Globus pallidus (tissue), 1 donor: ENCODE data around the gene TRPM1.
A peak's percentile ranks its signal among the peaks of the same experiment; 100 is the strongest.

ENCODE experiments used
- DNase-seq: peaks from one replicate; pipeline ENCODE4 v3.0.0-alpha.2; 2015; ENCODE audit warnings: low spot score

TRPM1 gene

DNA sequence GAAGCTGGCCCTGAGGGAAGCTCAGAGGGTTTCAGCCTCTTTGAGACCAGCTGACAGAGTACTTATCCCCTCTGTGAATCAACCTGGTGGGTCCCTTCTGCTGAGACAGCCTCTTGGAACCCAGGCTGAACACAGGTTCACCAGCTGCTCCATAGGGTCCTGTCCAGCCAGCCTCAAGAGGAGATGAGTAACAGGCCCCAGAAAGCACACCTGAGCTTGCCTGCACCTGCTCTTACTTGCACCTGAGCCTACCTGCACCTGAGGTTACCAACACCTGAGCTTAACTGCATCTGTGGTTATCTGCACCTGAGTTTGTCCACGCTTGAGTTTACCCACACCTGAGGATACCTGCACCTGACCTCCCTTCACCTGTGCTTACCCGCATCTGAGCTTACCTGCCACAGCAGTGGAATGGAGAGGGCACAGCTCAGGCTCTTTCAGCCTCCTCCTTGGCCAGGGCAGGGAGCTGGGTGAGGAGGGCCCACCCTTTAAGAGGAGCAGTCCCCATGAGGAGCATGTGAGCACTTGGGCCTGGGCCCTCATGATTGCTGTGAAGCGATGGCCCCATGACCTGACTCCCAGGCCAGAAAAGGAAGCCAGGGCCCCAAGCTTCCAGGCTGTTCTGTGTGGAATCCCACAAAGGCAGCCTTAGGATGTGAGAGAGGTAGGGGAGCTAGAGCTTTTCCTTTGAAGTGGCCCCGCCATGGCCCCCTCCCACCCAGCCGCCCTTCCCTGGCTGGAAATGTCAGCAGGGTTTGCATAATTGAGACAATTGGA, at the start of gene TRPM1:
Gene TRPM1 (minus strand): TSS at position 464 of the 777 bp plus-strand sequence. CDS start 20,370 bp downstream, outside the sequence.
- DNase-seq = peak; percentile 46

GRCh38 chr15:31150732-31151231, 49.3 kb upstream of the TRPM1 start:
- DNase-seq = no peak

DNA sequence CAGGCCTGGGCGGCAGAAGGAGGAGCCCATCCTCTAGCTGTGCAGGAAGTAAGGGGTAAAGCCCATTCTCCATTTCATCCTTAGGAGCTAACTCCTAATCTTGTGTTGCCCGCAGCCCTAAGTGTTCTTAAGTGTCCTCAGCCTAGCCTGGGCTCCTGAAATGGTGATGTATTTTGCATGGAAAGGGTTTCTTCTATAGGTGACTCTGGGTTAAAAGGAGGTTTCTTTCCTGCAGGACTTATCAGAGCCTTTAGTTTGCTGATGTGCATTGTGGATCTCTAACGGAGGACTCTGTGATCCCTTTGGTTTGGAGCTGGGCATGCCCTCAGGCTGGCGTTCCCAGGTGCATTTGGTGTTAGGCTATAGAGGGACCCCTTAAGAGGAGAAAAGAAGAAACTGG, 48.5 kb upstream of the TRPM1 start:
- DNase-seq = no peak

- no peak for DNase-seq
Observed at GRCh38 chr15:31149088-31149505, 47.6 kb upstream of the TRPM1 start.

- DNase-seq = no peak
Observed at GRCh38 chr15:31148297-31149087, 47.0 kb upstream of the TRPM1 start.

- DNase-seq = no peak
Observed at GRCh38 chr15:31147944-31148296, 46.4 kb upstream of the TRPM1 start.

- DNase-seq = no peak
Observed at GRCh38 chr15:31147456-31147855, 45.9 kb upstream of the TRPM1 start.

- DNase-seq = no peak
Observed at GRCh38 chr15:31145271-31145911, 43.9 kb upstream of the TRPM1 start.

GRCh38 chr15:31141792-31142191, 40.3 kb upstream of the TRPM1 start:
- no peak for DNase-seq

DNA sequence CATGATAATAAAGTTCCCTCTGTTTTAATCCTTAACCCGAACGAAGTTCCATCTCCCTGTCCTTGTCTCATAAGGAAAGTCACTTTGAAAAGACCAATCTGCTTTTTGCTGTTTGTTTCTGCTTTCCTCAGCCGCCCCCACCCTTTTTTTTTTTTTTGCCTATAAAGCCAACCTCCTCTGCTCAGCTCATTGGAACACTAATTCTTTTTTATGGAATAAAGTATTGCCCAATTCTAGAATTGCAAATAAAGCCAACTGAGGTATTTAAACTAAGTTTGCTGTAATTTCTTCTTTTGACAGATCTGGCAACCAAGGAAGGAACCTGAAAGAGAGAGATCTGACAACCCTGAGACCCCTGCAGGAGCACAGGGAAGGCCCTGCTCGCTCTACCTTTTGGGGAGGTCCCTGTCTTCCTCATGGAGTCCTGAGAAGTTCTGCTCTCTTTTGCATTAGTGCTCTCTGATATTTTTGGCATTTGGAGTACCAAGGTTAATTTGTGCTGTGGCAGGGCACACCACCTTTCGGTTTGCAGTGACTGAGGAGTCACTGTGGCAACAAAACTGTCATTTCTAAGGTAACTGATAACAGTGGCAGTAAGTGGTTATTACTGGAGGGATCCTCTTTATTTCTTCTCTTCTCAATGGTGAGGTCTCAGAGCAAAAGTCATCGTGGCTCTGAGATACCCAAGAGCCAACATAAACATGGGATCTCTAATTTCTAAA, 35.2 kb upstream of the TRPM1 start:
- no peak for DNase-seq

DNA sequence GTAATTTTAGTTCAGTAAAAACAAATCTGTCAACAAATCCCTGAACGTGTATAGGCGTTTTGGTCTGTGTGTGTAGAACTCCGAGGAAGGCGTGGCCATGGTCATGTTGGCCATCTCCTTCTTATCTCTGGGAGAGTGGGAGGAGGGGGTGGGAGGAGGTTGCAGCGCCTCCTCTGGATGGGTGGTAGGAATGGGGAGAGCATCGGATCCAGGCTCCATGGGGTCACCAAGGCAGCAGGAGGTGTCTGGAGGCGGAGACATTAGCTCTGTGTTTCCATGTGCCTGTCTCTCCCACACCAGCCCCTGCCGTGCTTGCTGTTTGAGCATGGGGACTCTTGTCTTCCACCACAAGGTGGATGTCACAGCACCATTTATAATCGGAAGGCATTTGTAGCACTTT, 34.5 kb upstream of the TRPM1 start:
- DNase-seq = no peak

GRCh38 chr15:31135523-31135922, 34.0 kb upstream of the TRPM1 start:
- DNase-seq = no peak

GRCh38 chr15:31133890-31134289, 32.4 kb upstream of the TRPM1 start:
- DNase-seq = no peak

DNA sequence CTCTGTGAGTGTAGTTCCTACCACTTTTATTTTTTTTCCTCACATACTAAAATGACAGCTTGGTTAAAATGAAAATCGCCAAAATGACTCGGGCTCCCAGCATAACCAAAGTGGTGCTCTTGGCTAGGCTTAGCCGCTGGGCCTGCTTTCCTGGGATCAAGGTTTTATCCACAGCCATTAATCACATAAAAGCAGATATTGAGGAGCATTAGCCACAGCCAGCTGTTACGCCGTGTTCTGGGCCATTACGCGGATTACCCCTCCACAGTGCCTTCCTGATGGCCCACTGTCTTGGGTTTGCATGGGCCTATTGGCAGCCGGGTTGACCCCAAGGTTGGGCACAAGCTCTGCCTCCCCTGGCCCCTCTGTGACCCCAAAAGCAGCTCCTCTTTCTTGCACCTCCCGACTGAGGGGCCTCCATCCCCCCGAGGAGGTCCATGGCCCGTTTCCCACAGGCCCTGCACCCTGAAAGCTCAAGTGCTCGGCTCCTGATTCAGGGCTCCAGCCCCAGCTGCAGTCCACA, 30.4 kb upstream of the TRPM1 start:
- no peak for DNase-seq

DNA sequence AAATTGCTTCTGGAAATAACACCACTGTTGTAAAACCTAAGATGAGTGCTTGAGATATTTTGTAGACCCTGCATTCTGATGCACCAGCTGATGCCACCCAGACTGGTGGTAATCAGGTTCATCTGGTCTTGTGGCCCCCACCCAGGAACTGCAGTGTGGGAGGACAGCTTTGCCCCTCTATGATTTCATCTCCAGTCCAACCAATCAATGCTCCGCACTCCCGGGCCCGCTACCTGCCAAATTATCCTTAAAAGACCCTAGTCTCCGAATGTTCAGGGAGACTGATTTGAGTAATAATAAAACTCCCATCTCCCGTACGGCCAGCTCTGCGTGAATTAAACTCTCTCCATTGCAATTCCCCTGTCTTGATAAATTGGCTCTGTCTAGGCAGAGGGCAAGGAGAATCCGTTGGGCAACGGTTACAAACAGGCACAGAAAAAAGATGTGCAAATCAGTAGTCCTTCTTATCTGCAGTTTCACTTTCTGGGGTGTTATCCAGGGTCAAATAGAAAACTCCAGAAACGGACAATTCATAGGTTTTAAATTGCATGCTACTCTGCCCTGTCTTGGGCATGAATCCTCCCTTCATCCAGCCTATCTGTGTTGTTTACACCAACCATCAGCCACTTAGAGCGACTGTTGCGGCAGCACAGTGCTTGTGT, 29.2 kb upstream of the TRPM1 start:
- no peak for DNase-seq

DNA sequence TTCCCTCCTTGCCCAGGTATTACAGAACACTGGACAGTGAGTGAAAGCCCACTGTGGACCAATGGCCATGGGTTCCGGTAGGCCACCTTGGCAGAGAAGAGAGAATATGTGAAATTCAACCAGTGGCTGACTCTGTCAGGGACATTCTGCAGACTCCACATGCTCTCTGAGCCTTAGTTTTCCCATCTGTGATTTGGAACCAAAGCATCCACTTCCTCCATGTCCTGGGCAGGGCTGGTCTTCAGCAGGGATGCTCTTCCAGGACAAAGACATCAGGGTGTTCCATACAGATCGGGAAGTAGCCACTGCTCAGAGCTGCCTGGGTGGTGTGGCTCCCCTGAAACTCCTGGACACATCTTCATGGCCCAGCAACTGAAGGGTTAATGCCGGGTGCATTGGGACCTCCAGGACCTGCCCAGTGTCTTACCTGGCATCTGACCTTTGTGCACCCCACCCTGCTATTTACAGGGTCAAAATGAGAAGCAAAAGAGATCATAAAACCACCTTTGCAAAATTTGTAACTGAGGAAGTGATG, 28.3 kb upstream of the TRPM1 start:
- no peak for DNase-seq

DNA sequence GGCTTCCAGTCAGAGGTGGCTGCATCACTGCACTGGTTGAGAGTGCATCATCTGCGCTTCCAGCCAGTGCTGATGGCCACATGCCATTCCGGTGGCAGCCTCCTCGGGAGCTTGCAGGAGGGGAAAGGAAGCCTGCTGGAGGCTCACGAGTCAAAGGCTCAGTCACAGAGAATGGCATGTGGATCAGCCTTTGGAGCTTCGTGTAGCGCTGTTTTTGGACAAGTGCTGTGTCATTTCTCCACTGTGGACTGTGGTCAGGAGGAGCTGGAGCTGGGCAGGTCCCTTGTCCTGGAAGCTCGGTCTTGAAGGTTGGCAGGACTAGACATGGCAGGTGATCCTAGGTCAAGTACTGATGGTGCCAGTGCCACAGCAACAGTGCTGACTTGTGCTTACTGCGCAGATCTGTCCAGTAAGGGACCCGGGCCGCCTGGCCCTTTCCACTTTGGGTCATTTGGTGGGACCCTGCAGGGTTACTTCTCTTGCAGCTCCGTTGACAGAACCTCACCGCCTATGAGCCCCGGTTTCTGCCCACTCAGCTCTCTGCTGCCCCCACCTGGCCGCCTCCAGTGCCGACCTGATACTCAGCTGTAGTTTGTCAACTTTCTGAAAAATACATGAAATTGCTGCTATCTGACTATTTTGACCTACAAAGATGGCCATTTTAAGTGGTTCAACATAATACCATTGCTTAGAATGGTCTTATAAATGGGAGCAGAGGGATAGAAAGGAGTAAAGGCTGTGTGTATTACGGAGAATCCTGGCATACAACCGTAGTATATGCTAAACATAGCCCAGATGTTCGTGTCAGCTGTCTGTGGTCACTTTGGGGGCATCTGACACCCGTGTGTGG, 27.6 kb upstream of the TRPM1 start:
- peak; percentile 74 for DNase-seq

- DNase-seq = no peak
Observed at GRCh38 chr15:31128477-31128876, 27.0 kb upstream of the TRPM1 start.

DNA sequence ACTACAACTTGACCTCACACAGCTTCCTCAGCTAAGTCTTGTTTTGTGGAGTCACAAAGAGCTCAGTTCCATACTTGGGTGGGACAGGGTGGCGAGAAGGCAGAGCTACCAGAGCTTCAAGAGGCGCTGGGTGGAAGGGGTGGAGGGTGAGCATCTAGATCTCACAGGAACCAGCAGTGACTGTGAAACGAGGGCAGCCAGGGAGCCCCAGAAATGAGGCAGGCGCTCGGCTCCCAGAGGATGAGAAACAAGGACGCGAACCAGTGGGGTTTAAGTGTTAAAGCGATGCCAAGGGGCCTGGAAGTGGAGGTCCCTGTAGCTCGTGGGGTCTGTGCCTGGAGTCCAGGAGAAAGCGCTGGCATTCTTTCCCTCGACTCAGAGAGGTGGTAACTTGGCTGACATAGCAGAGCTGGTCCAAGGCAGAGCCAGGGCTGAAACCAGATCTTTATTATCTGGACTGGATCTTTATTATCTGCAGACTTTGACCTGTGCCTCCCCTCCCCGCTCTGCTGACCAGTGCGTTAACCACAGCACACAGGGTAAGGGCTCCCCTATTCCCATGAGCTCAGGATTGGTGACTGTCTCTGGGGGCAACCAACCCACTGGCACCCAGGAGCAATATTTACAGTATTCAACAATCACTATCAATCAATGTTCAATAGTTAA, 26.2 kb upstream of the TRPM1 start:
- DNase-seq = no peak
